ENCODE measurements around the gene NMD3. TPM values are rescaled to one million over a fixed set of nuclear protein-coding genes. Genes with fewer than 3 reads are reported as not detected.
A peak's percentile ranks its signal among the peaks of the same experiment; 100 is the strongest.

Gene NMD3
- total and polyA plus RNA-seq, 9 of the 15 experiments (the other 6 are each of a cell fraction or from before 2014, with no cell fraction given), result 63.5 to 178 (median 111) TPM

DNA sequence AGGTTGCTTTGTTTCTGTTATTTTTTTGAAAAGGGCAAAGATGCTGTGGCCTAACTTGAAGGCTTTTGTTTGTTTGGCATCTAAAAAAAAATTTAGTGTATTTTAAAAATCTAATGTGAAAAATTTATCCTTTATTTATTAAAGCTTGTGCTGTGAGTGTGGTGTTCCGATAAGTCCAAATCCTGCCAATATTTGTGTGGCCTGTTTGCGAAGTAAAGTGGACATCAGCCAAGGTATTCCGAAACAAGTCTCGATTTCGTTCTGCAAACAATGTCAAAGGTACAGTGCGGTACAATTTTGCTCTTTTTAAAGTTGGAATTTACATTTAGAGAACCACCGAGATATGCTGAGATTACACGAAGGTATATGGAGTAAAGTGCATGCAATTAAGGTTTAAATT is 3.7 kb downstream of the NMD3 start (continued):
- TF ChIP-seq, protein P1, sequence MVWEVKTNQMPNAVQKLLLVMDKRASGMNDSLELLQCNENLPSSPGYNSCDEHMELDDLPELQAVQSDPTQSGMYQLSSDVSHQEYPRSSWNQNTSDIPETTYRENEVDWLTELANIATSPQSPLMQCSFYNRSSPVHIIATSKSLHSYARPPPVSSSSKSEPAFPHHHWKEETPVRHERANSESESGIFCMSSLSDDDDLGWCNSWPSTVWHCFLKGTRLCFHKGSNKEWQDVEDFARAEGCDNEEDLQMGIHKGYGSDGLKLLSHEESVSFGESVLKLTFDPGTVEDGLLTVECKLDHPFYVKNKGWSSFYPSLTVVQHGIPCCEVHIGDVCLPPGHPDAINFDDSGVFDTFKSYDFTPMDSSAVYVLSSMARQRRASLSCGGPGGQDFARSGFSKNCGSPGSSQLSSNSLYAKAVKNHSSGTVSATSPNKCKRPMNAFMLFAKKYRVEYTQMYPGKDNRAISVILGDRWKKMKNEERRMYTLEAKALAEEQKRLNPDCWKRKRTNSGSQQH (CRISPR knock-in tag; IDR thresholded peaks at IDR 0.05), result no peak
- TF ChIP-seq KDM4B (IDR thresholded peaks at IDR 0.05; ENCODE audit: borderline replicate concordance in 2 of 2, low read depth in 1 of 2) (no peak), SIX5 (IDR thresholded peaks at IDR 0.05; ENCODE audit: borderline replicate concordance in 1 of 2, insufficient read depth in 1 of 2, low read depth in 1 of 2, low read length in 2 of 2) (no peak), MTA2 (IDR thresholded peaks at IDR 0.05; ENCODE audit: low read depth) (no peak), ZNF445 (CRISPR knock-in tag; IDR thresholded peaks at IDR 0.05; ENCODE audit: low read depth) (no peak)

DNA sequence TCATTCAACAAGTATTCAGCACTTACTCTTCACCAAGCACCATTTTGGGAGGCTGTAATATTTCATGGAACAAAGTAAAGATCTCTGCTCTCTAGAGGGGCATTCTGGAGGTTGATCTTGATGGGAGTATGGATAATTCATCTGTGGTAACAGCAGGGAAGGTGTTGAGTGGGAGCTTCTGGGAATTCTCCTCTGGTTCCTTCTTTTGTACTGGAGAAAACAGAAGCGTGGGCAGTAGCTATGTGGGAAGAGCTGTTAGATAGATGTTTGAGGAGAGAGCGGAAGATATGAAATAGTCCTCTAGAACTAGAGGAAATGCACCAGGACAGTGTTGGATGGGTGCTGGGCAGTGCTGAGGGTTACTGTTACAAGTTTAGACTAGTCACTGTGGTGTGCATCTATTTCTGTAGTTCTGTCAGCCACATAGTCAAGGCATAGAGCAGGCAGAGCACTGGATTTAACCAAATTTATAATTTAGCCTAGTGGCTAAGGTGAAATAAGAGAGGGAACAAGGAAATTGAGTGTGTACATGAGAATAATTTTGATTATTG is 9.6 kb downstream of the NMD3 start:
- WGBS (ENCODE audit: insufficient coverage, low coverage, missing lambda C conversion rate), result 71% methylated on average over 2 of the region's 2 CpGs
- H3K4me2 ChIP-seq (ENCODE audit: insufficient read depth, low read length), result no peak overlapping the region
- ATAC-seq (peak; percentile 23; the same call in 1 of the 3 replicates), DNase-seq (ENCODE audit: extremely low read depth in 1 of 4, low spot score in 3 of 4) (no peak), FAIRE-seq (no peak)
- H3K9ac ChIP-seq (ENCODE audit: insufficient read depth in 1 of 2, low read depth in 2 of 2, low read length in 2 of 2), result no peak overlapping the region; a peak in 1 of 4 replicates
- in situ Hi-C loops (cut with MboI) (loop anchor here (25.0 kb wide), 1 partner anchor 1018 kb away; no protein-coding TSS in a partner anchor), intact Hi-C loops (cut with micrococcal nuclease) (no loop called here)
- H3K4me1 ChIP-seq (replicated peaks in 1 of 2; ENCODE audit: control insufficient read depth in 2 of 2, insufficient read depth in 2 of 2, low read length in 2 of 2), result no peaks in the 10 kb centered on the region; a peak in 1 of 5 replicates
- H3K79me2 ChIP-seq (ENCODE audit: control insufficient read depth, insufficient read depth, low read length), result peaks cover 84% of the 10 kb centered on the region
- no peaks in the 10 kb centered on the region for H3K27me3 ChIP-seq (ENCODE audit: control insufficient read depth in 2 of 2, insufficient read depth in 2 of 2, low read length in 2 of 2)
- BruUV-seq (replicated peaks), result no TSS peak
- ChIA-PET CTCF (ENCODE audit: low intra/inter-chr PET ratio) (no interaction called here), POLR2A (interaction anchor here (0.9 to 2.9 kb wide), 3 partner anchors 9 to 14 kb away, joined by 3 to 23 read pairs (median 5); partner anchors contain the start of gene NMD3)
- no peak overlapping the region for H2AFZ ChIP-seq (ENCODE audit: low read depth, low read length)
- H3K4me3 ChIP-seq, result no peak overlapping the region
- peaks cover 3% of the 10 kb centered on the region; the same call in 1 of the 2 replicates for H4K20me1 ChIP-seq (replicated peaks; ENCODE audit: control insufficient read depth, insufficient read depth, low read length)
- H3K27ac ChIP-seq (ENCODE audit: extremely low read depth, low read depth, low read length), result no peak overlapping the region
- H3K36me3 ChIP-seq (ENCODE audit: control insufficient read depth, insufficient read depth, low read length), result peaks cover 97% of the 10 kb centered on the region
- no peaks in the 10 kb centered on the region for H3K9me3 ChIP-seq (replicated peaks; ENCODE audit: control insufficient read depth, insufficient read depth, low read depth, low read length)
- H3K9me1 ChIP-seq (ENCODE audit: control insufficient read depth, insufficient read depth, low read length), result no peaks in the 10 kb centered on the region
- TF ChIP-seq, protein P2, sequence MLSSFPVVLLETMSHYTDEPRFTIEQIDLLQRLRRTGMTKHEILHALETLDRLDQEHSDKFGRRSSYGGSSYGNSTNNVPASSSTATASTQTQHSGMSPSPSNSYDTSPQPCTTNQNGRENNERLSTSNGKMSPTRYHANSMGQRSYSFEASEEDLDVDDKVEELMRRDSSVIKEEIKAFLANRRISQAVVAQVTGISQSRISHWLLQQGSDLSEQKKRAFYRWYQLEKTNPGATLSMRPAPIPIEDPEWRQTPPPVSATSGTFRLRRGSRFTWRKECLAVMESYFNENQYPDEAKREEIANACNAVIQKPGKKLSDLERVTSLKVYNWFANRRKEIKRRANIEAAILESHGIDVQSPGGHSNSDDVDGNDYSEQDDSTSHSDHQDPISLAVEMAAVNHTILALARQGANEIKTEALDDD (IDR thresholded peaks at IDR 0.05), result no peak
- no peak for TF ChIP-seq SIN3B (IDR thresholded peaks at IDR 0.05; ENCODE audit: low read depth)
- TF ChIP-seq NCOA2 (IDR thresholded peaks at IDR 0.05; ENCODE audit: partially characterized antibody in 2 of 2), result no peak
- no peak for TF ChIP-seq KLF1 (tag; IDR thresholded peaks at IDR 0.05)
- TF ChIP-seq, protein P3, sequence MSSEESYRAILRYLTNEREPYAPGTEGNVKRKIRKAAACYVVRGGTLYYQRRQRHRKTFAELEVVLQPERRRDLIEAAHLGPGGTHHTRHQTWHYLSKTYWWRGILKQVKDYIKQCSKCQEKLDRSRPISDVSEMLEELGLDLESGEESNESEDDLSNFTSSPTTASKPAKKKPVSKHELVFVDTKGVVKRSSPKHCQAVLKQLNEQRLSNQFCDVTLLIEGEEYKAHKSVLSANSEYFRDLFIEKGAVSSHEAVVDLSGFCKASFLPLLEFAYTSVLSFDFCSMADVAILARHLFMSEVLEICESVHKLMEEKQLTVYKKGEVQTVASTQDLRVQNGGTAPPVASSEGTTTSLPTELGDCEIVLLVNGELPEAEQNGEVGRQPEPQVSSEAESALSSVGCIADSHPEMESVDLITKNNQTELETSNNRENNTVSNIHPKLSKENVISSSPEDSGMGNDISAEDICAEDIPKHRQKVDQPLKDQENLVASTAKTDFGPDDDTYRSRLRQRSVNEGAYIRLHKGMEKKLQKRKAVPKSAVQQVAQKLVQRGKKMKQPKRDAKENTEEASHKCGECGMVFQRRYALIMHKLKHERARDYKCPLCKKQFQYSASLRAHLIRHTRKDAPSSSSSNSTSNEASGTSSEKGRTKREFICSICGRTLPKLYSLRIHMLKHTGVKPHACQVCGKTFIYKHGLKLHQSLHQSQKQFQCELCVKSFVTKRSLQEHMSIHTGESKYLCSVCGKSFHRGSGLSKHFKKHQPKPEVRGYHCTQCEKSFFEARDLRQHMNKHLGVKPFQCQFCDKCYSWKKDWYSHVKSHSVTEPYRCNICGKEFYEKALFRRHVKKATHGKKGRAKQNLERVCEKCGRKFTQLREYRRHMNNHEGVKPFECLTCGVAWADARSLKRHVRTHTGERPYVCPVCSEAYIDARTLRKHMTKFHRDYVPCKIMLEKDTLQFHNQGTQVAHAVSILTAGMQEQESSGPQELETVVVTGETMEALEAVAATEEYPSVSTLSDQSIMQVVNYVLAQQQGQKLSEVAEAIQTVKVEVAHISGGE (CRISPR knock-in tag; IDR thresholded peaks at IDR 0.05), result no peak
- TF ChIP-seq CREM (IDR thresholded peaks at IDR 0.05; ENCODE audit: low read depth), result no peak
- TF ChIP-seq HDAC6 (IDR thresholded peaks at IDR 0.05; ENCODE audit: low read depth, low read length), result no peak
- no peak for TF ChIP-seq NR2C1 (IDR thresholded peaks at IDR 0.05)
- no peak for TF ChIP-seq NR2C1 (tag; IDR thresholded peaks at IDR 0.05)
- TF ChIP-seq ZNF764 (CRISPR knock-in tag; IDR thresholded peaks at IDR 0.05; ENCODE audit: low read depth), result no peak
